ENCODE results near the gene RIMBP2.

RIMBP2 gene

GRCh38 chr12:130686511-130686991 lies 29.5 kb downstream of the RIMBP2 start:
- no peak for TF ChIP-seq CTCF (IDR thresholded peaks at IDR 0.05; ENCODE audit: low read depth, low read length)
- DNase-seq (ENCODE audit: extremely low read depth, low read depth) = no peak

GRCh38 chr12:130685850-130686249 lies 30.2 kb downstream of the RIMBP2 start:
- DNase-seq (ENCODE audit: extremely low read depth, low read depth) = no peak
- TF ChIP-seq CTCF (IDR thresholded peaks at IDR 0.05; ENCODE audit: low read depth, low read length) = no peak

GRCh38 chr12:130685250-130685787 lies 30.8 kb downstream of the RIMBP2 start:
- no peak for TF ChIP-seq CTCF (IDR thresholded peaks at IDR 0.05; ENCODE audit: low read depth, low read length)

GRCh38 chr12:130683811-130684210 lies 32.3 kb downstream of the RIMBP2 start:
- TF ChIP-seq CTCF (IDR thresholded peaks at IDR 0.05; ENCODE audit: low read depth, low read length) = no peak

More at GRCh38 chr12:130685250-130685787, 30.8 kb downstream of the RIMBP2 start:
- no peak for DNase-seq (ENCODE audit: extremely low read depth, low read depth)

GRCh38 chr12:130683080-130683479 lies 33.0 kb downstream of the RIMBP2 start:
- TF ChIP-seq CTCF (IDR thresholded peaks at IDR 0.05; ENCODE audit: low read depth, low read length) = no peak
- no peak for DNase-seq (ENCODE audit: extremely low read depth, low read depth)

More at GRCh38 chr12:130683811-130684210, 32.3 kb downstream of the RIMBP2 start:
- no peak for DNase-seq (ENCODE audit: extremely low read depth, low read depth)

GRCh38 chr12:130680451-130680990 lies 35.6 kb downstream of the RIMBP2 start:
- no peak for DNase-seq (ENCODE audit: extremely low read depth, low read depth)
- TF ChIP-seq CTCF (IDR thresholded peaks at IDR 0.05; ENCODE audit: low read depth, low read length) = no peak

GRCh38 chr12:130677957-130678558 lies 38.0 kb downstream of the RIMBP2 start:
- DNase-seq (ENCODE audit: extremely low read depth, low read depth) = no peak
- no peak for TF ChIP-seq CTCF (IDR thresholded peaks at IDR 0.05; ENCODE audit: low read depth, low read length)
